NCI-H1930 (cell line): ENCODE results near the gene CDH23.

ENCODE experiments used
- DNase-seq, 2 experiments: peaks; one replicate each; lab custom pipeline; 2025; lab: John Stamatoyannopoulos, UW

The CDH23 gene

DNA sequence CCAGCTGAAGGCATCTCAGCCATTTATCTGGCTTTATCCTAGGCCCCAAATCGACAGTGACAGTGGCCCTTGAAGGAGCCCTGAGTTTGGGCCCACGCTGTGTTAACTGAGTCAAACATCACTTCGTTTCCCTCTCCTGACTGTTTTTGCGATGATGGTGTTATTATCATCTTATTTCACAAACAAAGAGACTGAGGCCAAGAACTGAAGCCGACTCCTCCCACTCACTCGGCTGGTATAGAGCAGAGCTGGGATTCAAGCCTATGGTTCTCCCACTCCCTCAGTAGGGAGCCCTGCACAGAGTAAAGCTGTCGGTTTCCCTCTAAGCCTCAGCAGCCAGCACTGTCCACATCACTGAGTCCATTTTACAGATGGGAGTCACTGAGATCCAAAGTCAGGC, 141.0 kb downstream of the CDH23 start:
- no peak for DNase-seq

DNA sequence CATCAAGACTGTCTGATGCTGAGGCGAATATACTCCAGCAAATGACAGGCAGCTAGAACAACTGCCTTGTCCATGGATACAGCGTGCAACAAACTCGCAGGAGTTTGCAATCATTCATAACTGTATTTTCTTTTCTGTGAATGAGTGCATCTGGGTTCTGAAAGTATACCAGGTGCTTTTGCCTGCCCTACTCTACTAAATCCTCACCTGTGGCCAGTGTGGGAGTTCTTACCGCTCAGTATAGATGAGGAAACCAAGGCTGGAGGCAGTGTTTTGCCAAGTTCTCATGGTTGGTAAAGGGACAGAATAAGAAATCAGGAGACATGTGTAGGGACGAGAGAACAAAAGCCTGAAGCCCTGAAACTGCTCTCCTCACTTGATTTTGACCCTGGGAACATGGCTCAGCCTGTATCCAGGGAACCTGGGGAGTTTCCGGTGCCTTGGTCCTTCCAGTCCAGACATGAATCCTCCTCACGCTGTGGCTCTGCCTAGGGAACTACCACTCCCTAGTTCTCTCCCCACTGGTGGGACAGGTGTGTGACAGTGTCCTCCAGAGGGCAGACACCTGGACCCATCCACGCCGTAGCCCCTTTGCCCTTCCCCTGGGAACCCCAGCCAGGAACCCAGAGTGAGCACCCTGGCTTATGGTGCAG, 142.0 kb downstream of the CDH23 start:
- DNase-seq = no peak

DNA sequence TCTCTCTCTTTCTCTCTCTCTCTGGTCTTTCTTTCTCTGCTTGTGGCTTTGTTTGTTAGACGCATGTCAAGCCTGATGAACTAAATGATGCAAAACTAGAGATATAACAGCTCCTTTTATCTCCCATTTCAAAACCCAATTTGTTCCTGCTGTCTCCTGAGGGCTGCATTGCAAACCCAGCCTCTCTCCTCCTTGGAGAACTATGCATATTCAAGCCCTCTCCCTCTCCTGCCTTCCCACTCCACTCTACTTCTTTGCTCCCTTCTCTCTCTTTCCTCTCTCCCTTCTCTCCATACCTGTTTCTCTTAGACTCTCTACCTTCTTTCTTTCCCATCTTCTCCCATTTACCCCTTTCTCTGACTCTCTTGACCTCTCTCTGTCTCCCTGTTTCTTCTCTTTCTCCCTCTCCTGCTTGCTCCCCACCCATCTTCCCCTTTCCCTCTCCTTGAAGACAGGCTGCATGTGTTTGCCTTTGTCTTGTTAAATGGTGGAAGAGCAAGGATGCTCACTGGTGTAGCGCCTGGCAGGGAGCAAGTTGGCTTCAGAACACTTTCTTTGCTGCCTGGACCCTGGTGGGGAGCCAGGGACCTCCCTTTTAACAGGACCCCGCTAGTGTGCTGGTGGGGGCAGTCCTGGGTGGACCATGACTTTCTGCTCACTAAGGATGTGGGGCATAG, 142.9 kb downstream of the CDH23 start:
- no peak for DNase-seq

DNA sequence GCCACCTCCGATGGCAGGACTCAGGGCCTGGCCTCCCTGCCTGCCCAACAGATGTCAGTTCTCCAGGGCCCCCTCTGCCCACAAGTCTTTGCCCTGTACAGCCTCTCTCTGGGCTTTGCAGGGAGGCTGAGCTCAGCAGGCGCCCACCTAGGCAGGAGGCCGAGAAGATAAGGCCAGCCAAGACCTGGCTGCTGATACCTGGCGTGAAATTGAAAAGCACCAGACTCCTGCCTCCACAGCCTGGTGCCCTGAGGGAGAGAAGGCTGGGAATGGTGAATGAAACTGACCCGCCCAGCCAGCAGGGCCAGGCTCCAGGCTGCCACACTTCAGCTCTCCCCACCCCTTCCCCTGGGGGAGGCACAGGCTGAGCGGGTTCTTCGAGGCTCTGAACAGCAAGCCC, 145.8 kb downstream of the CDH23 start:
- DNase-seq = no peak

DNA sequence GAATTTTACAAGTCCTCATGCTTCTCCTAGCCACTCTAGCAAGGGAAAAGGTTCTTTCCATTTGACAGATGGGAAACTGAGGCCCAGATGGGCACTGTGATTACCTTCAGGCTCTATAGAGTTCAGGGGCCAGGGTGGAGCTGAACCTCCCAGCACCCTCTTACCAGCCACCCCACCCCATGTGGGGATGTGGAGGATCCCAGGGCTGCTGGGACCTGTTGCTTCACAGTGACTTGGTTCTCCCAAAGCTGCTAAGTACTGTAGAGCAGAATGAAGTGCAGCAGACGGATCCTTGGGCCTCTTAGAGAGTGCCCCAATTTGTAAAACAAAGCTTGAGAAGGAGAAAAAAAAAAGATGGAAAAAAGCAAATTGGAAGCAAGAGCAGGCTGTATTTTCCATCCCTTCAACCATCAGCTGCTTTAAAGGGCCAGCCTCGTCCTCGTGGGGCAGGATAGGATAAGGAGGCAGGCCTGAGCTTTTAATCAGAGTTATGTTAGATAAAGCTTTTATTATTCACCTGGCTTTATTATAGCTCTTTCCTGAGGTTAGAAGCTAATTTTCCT, 147.0 kb downstream of the CDH23 start:
- no peak for DNase-seq

DNA sequence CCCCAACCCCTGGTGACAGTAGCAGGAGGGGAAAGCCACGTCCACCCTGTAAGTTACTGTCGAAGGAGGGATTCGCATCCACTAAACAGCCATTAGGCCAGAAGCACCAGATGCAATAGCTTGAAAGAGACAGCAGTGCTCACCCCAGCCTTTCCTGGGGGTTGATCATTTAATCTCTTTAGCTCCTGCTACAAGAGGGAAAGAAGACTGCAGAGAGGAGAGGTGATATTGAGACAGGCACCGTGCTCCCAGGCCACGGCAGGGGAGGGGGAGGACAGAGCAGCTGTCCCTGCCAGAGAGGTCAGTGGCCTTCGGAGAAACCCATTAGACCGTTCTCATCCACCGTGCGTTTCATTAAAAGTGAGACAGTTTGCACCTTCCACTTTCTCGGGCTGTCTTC, 148.3 kb downstream of the CDH23 start:
- DNase-seq = no peak

DNA sequence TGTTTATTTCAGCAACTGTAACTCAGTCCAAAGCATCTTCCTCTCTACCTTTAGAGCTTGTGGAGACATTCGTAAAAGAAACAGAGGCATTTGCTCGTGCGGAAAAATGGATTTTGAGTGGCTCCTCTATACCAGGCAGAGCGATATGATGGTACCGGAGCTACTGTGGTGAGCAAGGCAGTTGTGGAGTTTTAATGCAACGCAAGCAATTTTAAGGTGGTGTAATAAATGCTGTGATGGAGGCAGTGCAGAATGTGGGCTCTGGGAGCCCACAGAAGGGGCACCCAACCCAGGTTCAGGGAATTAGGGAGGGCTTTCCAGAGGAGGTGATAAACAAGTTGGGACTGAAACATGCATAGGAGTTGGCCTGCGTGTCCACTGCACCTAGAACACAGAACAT, 149.5 kb downstream of the CDH23 start:
- DNase-seq = no peak

DNA sequence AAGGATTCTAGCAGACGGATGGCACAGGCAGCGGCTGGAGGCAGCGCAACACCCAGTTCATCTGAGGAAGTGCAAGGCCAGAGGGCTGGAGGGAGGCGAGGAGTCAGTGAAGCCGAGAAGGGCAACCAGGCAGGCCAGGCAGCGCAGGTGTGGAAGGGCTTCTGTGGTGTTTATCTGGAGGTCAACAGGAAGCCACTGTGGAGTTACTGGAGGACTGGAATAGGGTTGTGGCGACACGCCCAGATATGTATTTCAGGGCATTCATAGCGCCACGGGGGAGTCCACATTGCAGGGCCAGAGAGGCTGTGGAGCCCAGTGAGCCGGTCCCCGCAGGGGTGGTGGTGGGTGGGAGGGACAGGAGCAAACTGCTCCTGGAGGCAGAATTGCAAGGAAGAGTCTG, 150.6 kb downstream of the CDH23 start:
- DNase-seq = no peak

DNA sequence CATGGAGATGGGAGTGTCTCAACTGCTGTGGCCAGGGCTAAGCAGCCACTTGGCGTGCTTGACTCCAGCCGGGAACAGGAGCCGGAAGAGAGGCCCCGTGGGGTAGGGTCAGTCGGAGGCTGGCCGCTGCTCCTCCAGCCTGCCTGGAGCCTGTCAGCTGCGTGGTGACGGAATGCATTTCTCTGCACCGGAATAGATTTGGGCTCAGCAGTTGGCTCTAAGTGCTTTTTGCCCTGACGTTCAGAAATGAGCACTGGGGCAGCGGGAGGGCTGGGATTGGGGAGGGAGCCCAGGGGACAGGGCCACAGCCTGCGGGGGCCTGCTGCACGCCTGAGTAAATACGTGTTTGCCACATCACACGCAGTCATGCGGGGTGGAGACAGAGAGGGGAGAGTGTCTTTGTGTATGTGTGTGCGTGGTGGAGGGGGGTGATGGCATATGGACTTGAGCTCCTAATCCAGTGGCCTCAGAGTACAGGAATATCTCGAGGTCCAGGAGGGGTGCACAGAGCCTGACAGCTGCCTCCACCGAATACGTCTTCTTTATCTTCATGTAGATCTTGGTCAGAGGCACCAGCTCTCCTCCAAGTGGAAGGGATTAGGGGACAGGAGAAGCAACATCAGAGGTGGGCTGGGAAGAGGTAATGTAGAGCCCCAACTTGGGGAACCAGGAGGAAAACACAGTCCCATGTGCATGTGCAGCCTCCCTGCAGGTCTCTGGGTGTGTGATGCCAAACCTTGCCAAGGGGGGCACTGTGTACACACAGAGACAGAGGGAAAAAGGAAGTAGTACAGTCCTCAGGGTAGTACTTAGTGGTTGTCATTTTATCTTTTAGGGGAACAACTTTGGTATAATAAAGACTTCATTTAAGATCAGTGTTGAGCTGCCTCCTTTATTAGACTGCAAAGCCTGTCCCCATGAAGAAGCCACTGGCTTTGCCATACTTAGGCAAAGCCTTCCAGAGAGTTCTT, 151.4 kb downstream of the CDH23 start:
- DNase-seq = no peak

DNA sequence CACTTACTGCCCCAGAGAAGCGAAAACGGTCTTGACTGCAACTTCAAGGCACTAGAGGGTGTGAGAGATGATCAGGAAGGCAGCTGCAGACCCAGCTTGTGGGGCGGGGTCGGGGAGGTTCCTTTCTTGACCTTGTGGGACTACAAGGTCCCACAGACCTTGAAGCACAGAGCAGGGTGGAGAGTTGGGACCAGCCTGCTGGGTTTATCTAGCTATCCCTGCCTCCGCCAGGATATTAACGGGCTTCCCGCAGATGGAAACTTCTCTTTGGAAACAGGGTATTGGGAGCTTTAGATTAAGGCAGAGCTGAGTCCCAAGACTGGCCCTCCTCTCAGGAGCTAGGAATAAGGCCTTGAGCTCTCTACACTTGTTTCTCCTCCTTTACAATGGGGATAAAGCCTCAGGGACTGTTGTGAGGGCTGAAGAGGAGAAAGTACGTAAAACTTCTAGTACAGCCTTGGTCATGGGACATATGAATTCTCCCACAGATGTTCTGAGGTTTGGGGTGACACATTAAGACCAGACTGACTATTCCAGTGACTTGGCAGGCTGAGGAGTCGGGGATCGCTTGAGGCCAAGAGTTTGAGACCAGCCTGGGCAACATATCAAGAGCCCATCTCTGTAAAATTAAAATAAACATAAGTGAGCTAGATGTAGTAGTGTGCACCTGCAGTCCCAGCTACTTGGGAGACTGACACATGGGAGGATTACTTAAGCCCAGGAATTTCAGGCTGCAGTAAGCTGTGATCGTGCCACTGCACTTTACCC, 153.2 kb downstream of the CDH23 start:
- DNase-seq = no peak

DNA sequence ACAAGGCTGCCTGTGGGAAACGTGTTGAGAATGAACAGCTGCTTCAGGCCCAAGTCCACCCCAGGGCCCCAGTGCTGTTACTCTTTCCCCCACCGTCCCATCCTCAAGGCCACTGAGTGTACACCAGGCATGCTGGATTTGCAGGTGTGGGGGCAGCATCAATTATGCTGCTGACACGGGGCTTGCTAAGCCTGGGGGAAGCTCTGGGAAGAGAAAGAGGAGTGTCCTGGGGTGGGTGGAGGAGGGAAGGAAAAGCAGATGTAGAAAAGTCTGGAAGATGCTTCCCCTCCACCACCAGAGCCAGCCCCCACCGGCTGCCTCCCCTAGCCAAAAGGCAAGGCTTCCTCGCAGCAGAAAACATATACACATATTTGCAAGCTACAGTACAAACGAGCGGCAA, 153.9 kb downstream of the CDH23 start:
- DNase-seq = no peak

DNA sequence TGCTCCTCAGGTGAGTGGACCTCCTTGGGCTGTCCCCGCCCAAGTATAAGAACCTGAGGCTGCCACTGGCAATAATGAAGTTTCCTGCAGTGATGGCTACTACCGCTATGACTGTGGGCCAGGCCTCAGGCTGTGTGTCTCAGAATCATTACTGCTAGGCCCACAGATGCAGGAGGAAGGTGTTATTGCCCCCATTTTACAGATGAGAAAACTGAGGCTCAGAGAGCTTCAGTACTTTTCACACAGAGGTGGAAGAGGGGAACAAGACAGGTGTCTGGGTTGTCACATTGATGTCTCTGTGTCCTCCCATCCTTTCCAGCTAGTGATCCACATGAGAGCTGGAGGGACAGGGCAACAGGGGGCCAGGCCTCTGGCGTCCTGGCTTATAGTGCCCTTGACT, 155.2 kb downstream of the CDH23 start:
- DNase-seq = no peak

DNA sequence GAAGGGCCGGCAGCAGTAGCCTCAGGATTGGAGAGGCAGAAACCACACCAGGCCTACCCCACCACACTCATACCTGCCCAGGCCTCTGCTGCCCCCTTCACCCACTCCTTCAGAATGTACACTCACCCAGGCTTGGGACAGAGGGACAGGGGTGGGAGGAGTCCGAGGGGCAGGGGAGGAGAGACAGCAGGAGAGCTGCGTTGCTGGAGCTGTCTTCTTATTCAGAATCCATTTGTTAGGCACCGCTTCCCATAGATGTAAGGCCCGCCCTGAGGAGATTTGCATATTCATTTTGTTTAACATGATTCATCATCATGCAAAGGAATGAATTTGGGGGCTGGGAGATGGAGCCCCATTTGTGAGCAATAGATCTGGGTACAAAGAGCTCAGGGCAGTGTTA, 156.7 kb downstream of the CDH23 start:
- no peak for DNase-seq

DNA sequence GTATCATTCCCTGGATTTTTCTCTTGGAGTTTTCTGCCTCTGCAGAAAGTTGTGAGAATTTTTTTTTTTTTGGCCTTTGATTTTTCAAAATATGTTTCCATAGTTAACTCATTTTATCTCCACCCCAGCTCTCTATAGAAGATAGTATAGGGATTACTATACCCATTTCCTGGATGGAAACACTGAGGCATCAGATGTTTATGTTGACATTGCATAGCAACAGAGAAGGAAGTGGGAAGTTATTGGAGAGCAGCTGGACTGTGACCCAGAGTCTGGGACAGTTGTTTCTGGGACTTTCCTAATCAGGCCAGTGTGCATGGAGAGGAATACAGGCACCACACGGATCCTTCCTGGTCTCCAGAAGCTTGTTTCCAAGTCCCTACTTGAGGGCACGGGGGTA, 158.0 kb downstream of the CDH23 start:
- no peak for DNase-seq

DNA sequence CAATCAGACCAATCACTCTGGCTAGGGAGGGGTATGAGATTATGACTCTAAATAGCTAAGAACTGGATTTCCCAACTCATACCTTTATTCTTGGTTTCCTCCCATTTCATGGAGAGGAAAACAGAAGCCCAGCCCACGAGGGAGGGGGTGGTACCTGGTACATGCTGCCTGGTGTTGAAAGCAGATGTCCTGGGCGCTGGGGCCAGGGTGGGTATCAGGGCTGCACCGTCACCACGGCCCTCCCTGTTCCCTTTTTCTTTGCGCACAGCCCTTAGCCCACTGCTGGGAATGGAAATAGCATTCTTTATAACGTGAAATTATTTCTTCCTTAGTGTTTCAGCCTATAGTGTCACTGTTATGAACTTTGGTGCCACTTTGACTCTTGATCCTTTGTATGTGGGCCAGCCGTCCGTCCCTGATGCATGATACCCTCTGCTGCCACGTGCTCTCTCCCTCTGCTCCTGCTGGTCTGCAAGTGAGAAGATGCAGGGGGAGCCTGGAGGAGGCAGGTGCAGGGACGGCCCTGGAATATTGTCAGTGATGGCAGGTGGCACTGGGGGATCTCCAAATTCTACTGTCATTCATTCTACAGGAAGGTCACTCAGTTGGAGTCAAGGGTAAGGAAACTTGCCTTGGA, 158.5 kb downstream of the CDH23 start:
- no peak for DNase-seq

DNA sequence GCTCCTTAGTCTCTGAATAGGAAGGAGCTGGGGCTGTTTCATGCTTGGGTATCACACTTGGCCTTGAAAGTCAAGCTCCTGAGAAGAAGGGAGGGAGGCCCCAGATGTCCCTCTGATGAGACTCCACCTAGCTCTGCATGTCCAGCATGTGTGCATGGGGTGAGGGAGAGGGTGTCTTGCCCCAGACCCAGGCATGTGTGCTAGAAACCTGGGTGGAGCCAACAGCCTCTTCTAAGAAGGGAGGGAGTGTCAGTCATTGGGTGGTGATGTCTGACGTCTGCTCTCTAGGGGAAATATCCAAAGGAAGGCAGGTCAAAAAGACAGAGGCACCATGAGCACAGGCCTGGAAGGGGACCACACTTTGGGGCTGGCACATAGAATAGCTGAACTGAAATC, 159.0 kb downstream of the CDH23 start:
- DNase-seq = no peak

DNA sequence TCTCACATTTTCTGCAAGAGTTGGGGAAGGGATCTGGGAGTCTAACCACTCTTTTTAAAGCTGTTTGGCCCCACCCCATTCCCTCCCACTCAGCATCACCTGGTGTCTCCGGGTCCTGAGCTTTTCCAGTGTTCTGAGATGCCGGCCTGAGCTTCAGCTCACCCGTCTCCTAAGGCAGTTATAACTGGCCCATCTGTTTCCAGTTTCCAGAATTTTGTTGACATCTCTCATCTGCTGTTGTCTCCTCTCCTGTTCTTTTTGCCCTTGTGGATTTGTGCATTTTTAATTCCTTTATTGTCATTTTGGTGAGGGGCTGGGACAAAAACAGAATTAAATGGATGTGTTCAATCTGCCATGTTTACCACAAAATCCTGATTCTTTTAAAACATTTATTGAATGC, 162.3 kb downstream of the CDH23 start:
- no peak for DNase-seq

DNA sequence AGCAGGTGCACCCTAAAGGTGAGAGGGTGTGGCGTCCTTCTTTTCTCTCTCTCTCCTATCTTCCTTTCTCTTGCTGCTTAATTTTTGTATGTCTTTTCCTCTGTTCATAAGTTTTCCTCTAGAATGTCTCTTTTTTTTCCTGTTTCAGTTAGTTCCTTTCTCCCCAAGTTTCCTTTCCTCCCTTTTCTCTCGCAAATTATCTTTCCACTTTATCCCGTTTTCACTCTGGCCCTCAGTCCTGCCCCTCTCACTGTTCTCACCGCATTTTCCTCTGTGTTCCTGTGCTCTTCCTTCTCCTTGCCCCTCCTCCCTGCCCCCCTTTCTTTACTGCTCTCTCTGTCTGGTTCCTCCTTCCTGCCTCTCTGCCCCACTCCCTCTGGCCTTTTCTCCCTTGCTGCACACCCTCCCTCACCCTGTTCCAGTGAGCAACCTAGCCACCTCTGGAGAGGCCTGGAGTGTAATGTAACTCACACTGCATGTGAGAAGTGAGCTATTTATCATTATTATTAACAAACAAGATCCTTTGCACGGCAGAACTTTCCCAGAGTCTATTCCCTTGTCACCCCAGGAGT, 164.4 kb downstream of the CDH23 start:
- no peak for DNase-seq

DNA sequence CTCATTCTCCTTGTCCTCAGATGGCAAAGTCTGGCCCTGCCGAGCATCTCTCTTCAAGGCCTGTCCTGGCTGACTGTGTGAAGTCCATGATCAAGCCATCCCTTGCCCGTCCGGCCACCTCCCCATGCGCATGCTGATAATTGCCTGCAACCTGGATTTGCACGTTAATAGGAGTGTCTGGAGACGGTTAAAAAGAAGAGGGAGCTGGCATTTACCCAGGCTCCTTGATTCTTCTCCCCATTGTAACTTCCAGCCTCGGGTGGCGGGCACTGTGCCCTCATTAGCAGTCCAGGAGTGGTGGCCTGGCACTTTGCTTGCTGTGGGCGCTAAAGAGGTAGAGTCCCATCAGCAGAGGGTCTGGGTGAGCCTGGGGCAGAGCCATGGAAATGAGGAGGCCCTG, 165.5 kb downstream of the CDH23 start:
- DNase-seq = no peak

DNA sequence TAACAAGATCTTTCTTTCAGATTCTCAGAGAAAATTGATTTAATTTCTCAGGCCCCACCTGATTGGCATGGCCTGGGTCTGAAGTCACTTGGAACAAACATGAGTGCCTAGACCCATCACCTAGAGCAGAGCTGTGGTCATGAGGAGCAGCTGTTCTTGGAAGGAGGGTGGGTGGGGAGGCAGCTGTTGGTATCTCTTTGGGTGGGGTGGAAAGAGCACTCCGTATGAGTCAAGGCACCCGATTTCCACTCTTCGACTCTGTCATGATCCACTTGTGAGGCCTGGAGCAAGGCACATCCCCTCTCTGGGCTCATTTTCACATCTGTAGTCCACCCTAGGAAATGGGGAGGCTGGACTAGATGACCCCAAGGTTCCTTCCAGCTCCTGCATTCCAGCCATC, 166.2 kb downstream of the CDH23 start:
- DNase-seq = no peak

DNA sequence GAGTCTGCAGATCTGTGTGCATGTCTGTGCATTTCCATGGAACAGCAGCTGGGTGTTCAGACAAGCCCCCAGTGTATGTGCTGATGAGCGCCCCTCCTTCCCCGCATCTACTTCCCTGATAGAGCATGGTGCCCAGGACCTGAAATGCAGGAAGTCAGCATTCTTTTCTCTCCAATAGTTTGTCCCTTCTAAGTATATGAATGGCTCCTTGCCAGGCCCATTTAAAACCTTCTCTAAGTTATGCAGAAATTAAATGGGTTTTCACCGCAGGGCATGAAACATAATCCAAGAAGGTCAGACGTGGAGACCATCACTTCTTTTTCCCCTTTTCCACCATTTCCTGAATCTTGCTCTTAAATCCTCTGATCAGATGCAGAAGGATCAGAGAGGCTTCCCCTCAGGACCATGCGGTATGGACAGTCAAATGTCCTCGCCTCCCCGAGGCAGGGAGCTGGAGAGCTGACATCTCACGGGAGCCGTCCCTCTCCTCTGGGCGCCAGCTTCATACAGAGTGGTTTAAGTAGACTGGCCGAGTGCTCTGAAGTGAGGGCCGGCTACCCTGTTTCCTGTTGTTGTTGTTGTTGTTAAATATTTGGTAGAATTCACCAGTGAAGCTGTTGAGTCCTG, 167.6 kb downstream of the CDH23 start:
- no peak for DNase-seq
